ENCODE results near the gene FOXO4.
A peak's percentile ranks its signal among the peaks of the same experiment; 100 is the strongest.

The FOXO4 gene

DNA sequence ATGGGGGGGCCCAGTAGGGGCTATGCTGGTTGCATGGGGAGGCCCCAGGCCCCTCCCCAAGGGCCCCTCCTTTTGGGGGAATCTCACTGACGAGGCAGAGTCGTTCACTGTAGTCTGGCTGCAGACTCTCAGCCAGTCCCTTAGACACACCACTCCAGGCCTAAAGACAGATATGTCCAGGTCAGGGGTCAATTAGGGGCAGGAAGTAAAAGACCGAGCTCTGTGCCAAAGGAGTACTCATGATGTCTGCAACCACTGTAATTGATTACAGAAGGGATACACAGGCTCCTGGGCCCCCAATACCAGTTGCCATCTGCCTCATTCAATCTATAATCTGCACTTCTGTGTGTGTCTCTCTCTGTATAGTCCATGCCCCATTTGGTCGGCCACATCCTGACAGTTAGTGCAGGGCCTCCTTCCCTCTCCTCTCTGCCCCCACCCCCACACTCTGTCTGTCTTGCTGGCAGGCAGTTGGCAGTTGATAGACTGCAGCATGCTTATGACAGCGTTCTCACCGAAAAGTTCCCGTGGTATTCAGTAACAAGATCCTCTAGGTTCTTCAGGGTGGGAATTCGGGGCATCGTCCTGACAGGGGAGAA, 12.2 kb downstream of the FOXO4 start:
- no peaks in the 10 kb centered on the region for H3K36me3 ChIP-seq (ENCODE audit: low read depth)
- no peaks in the 10 kb centered on the region for H3K27me3 ChIP-seq (ENCODE audit: insufficient read depth, poor library complexity, severe bottlenecking)
- ATAC-seq (ENCODE audit: low read depth), result no peak
- no peak overlapping the region for H3K27ac ChIP-seq (ENCODE audit: poor library complexity, severe bottlenecking)
- no peaks in the 10 kb centered on the region for H3K9me3 ChIP-seq (ENCODE audit: severe bottlenecking)
- no peaks in the 10 kb centered on the region for H3K4me1 ChIP-seq (ENCODE audit: insufficient read depth, poor library complexity, severe bottlenecking)
- TF ChIP-seq CTCF (IDR thresholded peaks at IDR 0.05; ENCODE audit: poor library complexity, severe bottlenecking), result no peak
- no peak overlapping the region for H3K4me3 ChIP-seq (ENCODE audit: severe bottlenecking)
- no peak for DNase-seq (ENCODE audit: low spot score)

DNA sequence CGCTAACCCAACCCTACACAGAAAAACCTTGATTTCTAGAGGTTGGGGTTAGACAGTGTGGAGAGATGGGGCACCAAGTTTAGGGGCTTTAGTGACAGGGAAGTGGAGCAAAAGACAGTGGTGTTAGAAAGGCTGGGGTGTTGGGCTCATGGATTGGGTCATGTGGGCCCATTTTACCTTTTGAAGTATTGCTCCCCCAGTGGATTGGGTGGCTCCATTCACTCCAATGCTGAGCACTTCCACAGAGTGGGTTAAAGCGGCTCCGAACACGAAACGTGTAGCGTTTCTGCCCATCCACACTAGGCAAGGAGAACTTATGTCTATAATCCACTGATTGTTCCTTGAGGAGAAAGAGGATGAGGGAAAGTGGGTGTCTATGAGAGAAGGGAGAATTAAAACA, 13.4 kb downstream of the FOXO4 start:
- DNase-seq (ENCODE audit: low spot score) (no peak), ATAC-seq (ENCODE audit: low read depth) (no peak)
- Histone ChIP-seq H3K27me3 (ENCODE audit: insufficient read depth, poor library complexity, severe bottlenecking) (no peaks in the 10 kb centered on the region), H3K36me3 (ENCODE audit: low read depth) (no peaks in the 10 kb centered on the region), H3K4me1 (ENCODE audit: insufficient read depth, poor library complexity, severe bottlenecking) (no peaks in the 10 kb centered on the region), H3K27ac (ENCODE audit: poor library complexity, severe bottlenecking) (no peak overlapping the region), H3K4me3 (ENCODE audit: severe bottlenecking) (no peak overlapping the region), H3K9me3 (ENCODE audit: severe bottlenecking) (no peaks in the 10 kb centered on the region)
- TF ChIP-seq CTCF (IDR thresholded peaks at IDR 0.05; ENCODE audit: poor library complexity, severe bottlenecking), result no peak

DNA sequence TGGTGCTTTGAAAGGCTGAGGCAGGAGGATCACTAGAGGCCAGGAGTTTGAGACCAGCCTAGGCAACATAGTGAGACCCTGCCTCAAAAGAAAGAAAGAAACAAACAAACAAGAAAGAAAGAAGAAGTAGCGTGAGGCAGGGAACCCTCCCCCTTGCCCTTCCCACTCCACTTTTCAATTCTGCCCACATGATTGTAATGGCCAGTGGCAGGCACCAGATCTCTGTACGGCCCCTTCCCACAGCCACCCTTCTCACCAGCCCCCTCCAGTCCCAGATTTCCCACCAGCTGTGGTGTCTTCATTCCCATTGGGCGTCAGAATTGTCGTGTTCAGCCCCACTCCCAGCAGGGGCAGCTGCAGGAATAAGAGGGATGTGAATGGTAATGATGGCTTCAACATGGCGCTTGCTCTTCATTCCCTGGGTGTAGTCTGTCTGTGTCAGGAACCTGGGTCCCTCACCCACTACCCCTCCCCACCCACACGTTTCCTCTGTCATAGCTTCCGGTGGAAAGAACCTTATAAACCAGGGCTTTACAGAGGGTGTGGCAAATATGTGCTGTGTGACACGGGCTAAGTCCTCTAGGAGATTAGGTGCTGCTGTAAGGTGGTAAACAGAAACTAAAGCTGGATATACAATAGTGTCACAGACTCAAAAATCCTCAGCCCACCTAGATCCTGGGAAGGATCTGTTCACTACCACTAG, 15.6 kb downstream of the FOXO4 start, which contains the start of gene IL2RG:
Gene IL2RG (minus strand): TSS at position 437 of the 703 bp plus-strand sequence. CDS start 38 bp downstream, at position 399.
- no peak for DNase-seq (ENCODE audit: low spot score)
- no peak within 1 kb of the TSS for H3K27ac ChIP-seq (ENCODE audit: poor library complexity, severe bottlenecking)
- H3K27me3 ChIP-seq (ENCODE audit: insufficient read depth, poor library complexity, severe bottlenecking), result no peaks in the 10 kb centered on the region

GRCh38 chrX:71111921-71112431, 16.3 kb downstream of the FOXO4 start:
- no peak for ATAC-seq (ENCODE audit: low read depth)
- no peaks in the 10 kb centered on the region for H3K27me3 ChIP-seq (ENCODE audit: insufficient read depth, poor library complexity, severe bottlenecking)

More for the DNA sequence above, 15.6 kb downstream of the FOXO4 start, which contains the start of gene IL2RG:
- ATAC-seq (ENCODE audit: low read depth), result 0 out of 3 replicates have a peak, but pooled peaks have one; percentile 23
- TF ChIP-seq CTCF (IDR thresholded peaks at IDR 0.05; ENCODE audit: poor library complexity, severe bottlenecking), result no peak
- Histone ChIP-seq H3K4me3 (ENCODE audit: severe bottlenecking) (no peak within 1 kb of the TSS), H3K9me3 (ENCODE audit: severe bottlenecking) (no peaks in the 10 kb centered on the region), H3K4me1 (ENCODE audit: insufficient read depth, poor library complexity, severe bottlenecking) (no peaks in the 10 kb centered on the region), H3K36me3 (ENCODE audit: low read depth) (no peaks in the 10 kb centered on the region)

More at GRCh38 chrX:71111921-71112431, 16.3 kb downstream of the FOXO4 start:
- H3K9me3 ChIP-seq (ENCODE audit: severe bottlenecking), result no peaks in the 10 kb centered on the region
- no peak for DNase-seq (ENCODE audit: low spot score)
- no peak overlapping the region for H3K27ac ChIP-seq (ENCODE audit: poor library complexity, severe bottlenecking)
- no peak overlapping the region for H3K4me3 ChIP-seq (ENCODE audit: severe bottlenecking)
- no peaks in the 10 kb centered on the region for H3K36me3 ChIP-seq (ENCODE audit: low read depth)
- no peak for TF ChIP-seq CTCF (IDR thresholded peaks at IDR 0.05; ENCODE audit: poor library complexity, severe bottlenecking)
- H3K4me1 ChIP-seq (ENCODE audit: insufficient read depth, poor library complexity, severe bottlenecking), result no peaks in the 10 kb centered on the region
